Muscle of leg (tissue), 11 donors: ENCODE results near the gene PRR7. TPM values are rescaled to one million over a fixed set of nuclear protein-coding genes. Genes with fewer than 3 reads are reported as not detected.

Source experiments
- DNase-seq: peaks from one replicate; pipeline ENCODE4 v3.0.0; 2013
- H3K27ac ChIP-seq: one replicate; pipeline ENCODE4 v1.5.1; 2013; ENCODE audit warnings: mild to moderate bottlenecking, low read length, control low read depth
- H3K27me3 ChIP-seq: one replicate; pipeline ENCODE4 v1.6.1; 2013; ENCODE audit warnings: low read length; ENCODE audit not compliant: control insufficient read depth, insufficient read depth
- H3K36me3 ChIP-seq: one replicate; pipeline ENCODE4 v1.6.1; 2013; ENCODE audit warnings: low read length; ENCODE audit not compliant: control insufficient read depth, insufficient read depth
- H3K4me1 ChIP-seq: one replicate; pipeline ENCODE4 v1.6.1; 2013; ENCODE audit warnings: low read length; ENCODE audit not compliant: control insufficient read depth, insufficient read depth
- H3K4me3 ChIP-seq: one replicate; pipeline ENCODE4 v1.5.1; 2013; ENCODE audit warnings: low read length, control low read depth
- H3K9me3 ChIP-seq: replicated peaks from 2 replicates; pipeline ENCODE4 v1.6.1; 2013; ENCODE audit warnings: low read depth, low read length; ENCODE audit not compliant: control insufficient read depth
- whole genome bisulfite sequencing: methylation state at CpG from one replicate; pipeline ENCODE4 v1.1.5; 2013; ENCODE audit warnings: missing lambda C conversion rate; ENCODE audit not compliant: insufficient coverage; 5-methylcytosine and 5-hydroxymethylcytosine counted together
- polyA plus RNA-seq, 8 donors: library from polyadenylated mRNA; unstranded; fragments of 120-200 nt; gene quantifications; one replicate each; pipeline versions ENCODE4 v1.2.1 to v1.2.3, GENCODE V29; 2013; ENCODE audit warnings: inconsistent platforms in 1 of 8, low replicate concordance in 1 of 8; ENCODE audit not compliant: insufficient read length in 8 of 8, insufficient read depth in 1 of 8
- total RNA-seq: library from RNA; stranded (reverse); fragments of 120-200 nt; gene quantifications from one replicate; pipeline ENCODE4 v1.2.4, GENCODE V29; 2013

The PRR7 gene
- total and polyA plus RNA-seq, 9 donors: 0.70 to 1.7 (median 1.0) TPM

DNA sequence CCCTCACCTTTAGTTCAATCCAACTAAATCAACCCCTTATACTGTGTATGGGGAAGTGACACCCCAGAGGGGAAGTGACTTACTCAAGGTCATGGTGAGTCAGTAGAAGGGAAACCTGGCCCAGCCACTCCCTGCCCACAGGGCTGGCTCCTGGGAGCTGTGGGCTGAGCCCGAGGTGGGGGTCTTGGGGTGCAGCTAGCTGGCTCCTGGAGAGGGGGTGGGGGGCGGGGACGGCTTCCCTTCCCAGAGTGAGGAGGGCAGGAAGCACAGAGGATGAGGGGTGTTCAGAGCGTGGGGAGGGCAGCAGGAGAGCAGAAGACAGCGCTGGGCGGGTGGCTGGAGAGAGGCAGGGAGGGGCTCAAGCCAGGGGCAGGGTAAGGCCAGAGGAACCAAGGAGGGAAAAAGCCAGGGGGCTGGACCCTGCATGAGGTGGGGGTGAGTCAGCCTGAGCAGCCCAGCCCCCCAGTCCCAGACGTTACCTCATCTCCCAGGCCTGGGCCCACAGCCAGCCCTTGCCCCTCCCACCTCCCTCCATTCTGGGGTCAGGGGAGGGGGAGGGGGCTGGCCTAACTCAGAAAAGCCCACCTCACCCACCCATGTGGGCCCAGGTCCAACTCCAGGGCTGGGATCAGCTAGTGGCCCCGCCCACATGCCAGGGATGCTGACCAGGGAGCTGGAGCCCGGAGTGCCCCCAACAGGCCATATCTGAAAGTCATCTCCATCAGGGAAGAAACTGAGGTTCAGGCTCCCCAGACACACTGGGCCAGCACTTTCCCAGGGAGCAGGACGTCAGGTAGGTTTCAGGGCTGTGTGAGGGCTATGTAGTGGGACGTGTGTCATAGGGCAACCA lies 48.0 kb downstream of the PRR7 start:
- DNase-seq: peak; percentile 87
- Histone ChIP-seq H3K27me3 (peaks cover 4% of the 10 kb centered on the region), H3K4me1 (peaks cover 79% of the 10 kb centered on the region), H3K4me3 (peak overlapping the region; percentile 89), H3K27ac (peak overlapping the region; percentile 94), H3K36me3 (peaks cover 49% of the 10 kb centered on the region), H3K9me3 (no peaks in the 10 kb centered on the region)
- WGBS: 25% methylated on average over 7 of the region's 11 CpGs

DNA sequence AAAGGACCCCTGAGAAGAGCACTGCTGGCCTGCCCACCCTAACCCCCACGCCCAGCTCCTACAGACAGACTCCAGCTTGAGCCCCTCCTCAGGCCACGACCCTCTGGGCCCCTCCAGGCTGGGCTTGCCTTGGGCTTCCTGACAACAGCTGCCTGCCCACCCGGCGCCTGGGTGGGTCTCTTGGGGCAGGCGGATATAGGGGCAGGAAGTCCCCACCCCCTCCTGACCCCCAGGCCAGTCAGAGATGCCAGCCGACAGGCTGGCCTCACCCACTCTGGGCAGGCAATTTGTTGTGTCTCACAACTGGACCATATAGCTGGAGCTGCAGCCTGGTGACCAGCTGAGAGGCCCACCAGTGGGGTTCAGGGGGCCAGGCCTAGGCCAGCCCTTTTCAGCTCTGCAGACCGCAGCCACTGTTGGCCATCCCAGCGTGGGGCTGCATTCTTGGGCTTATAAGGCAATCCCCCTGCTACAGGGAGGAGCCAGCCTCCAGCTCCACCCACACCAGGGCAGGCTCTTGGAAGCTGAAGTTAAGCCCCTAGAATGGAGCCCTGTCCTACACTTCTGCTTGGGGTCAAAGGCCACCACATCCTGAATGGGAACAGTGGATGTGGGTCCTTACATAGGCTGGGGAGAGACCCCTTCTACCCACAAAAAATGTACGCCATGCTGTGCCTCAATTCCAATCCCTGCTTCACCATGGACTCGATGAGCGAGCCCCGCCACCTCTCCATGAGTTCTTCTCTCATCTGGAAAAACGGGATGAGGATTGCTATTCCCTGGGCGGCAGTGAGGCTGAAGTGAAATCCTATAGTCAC lies 48.8 kb downstream of the PRR7 start:
- peak; percentile 92 for DNase-seq
- Histone ChIP-seq H3K4me1 (peaks cover 80% of the 10 kb centered on the region), H3K27me3 (peaks cover 4% of the 10 kb centered on the region), H3K9me3 (no peaks in the 10 kb centered on the region), H3K36me3 (peaks cover 40% of the 10 kb centered on the region), H3K4me3 (peak overlapping the region; percentile 89), H3K27ac (peak overlapping the region; percentile 94)
- WGBS: 43% methylated on average over 10 of the region's 14 CpGs

- H3K4me3 ChIP-seq: peak overlapping the region; percentile 89
- H3K27ac ChIP-seq: peak overlapping the region; percentile 94
- DNase-seq: no peak
- peaks cover 80% of the 10 kb centered on the region for H3K4me1 ChIP-seq
- H3K27me3 ChIP-seq: peaks cover 4% of the 10 kb centered on the region
- 8% methylated on average over 9 of the region's 12 CpGs for WGBS
- H3K9me3 ChIP-seq: no peaks in the 10 kb centered on the region
- H3K36me3 ChIP-seq: peaks cover 32% of the 10 kb centered on the region
These were observed 49.6 kb downstream of the PRR7 start for GRCh38 chr5:177496070-177496726.

GRCh38 chr5:177496727-177497291 lies 50.2 kb downstream of the PRR7 start:
- peaks cover 30% of the 10 kb centered on the region for H3K36me3 ChIP-seq
- DNase-seq: peak; percentile 98
- peak overlapping the region; percentile 89 for H3K4me3 ChIP-seq
- peaks cover 81% of the 10 kb centered on the region for H3K4me1 ChIP-seq
- no peaks in the 10 kb centered on the region for H3K9me3 ChIP-seq
- H3K27me3 ChIP-seq: peaks cover 4% of the 10 kb centered on the region
- peak overlapping the region; percentile 97 for H3K27ac ChIP-seq
- 1% methylated on average over 11 of the region's 29 CpGs for WGBS

DNA sequence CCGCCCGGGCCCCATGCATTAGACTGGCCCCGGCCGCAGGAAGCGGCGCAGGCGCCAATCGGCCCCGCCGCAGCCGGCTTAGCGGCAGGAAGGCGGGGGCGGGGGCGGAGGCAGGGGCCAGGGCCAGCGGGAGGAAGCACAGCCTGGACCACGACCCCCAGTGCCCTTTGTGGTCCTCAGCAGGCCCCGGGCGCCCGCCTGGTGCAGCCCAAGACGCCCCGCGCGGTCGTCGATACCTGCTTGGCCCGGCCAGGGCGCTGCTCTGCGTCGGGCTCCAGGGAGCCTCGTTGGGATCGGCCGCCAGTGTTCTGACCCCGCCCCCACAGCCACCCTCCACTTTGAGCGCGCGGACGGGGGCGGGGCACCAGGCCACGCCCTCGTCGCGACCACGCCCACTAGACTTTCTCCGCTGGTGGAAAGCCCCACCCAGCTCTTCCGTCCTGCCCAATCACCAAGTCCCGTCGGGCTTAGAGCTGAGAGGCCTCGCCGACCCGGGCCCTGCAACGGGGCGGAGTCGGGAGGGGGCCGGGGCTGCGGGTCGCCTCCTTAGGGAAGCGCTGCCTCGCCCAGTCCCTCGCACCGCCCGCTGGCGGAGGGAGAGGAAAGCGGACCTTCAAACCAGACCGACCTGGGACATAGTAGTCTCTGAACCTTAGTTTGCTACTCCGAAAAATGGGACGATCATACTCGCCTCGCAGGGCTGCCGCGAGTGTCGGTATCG lies 50.8 kb downstream of the PRR7 start, which contains the start of gene PDLIM7:
TSS of gene PDLIM7 (minus strand) at position 313 of the 721 bp plus-strand sequence. CDS start 1,092 bp downstream, outside the sequence.
- Histone ChIP-seq H3K27ac (peak within 1 kb of the TSS; percentile 97), H3K27me3 (peaks cover 4% of the 10 kb centered on the region), H3K4me3 (peak within 1 kb of the TSS; percentile 89), H3K36me3 (peaks cover 25% of the 10 kb centered on the region), H3K4me1 (peaks cover 75% of the 10 kb centered on the region), H3K9me3 (no peaks in the 10 kb centered on the region)
- WGBS: under 1% methylated on average over 69 of the region's 73 CpGs
- DNase-seq: peak; percentile 98

- H3K36me3 ChIP-seq: peaks cover 17% of the 10 kb centered on the region
- H3K9me3 ChIP-seq: no peaks in the 10 kb centered on the region
- peak overlapping the region; percentile 71 for H3K27ac ChIP-seq
- peaks cover 4% of the 10 kb centered on the region for H3K27me3 ChIP-seq
- 17% methylated on average over 33 of the region's 48 CpGs for whole genome bisulfite sequencing
- H3K4me3 ChIP-seq: peak overlapping the region; percentile 89
- peaks cover 68% of the 10 kb centered on the region for H3K4me1 ChIP-seq
- DNase-seq: no peak
These were observed 51.6 kb downstream of the PRR7 start for GRCh38 chr5:177498013-177498787.

DNA sequence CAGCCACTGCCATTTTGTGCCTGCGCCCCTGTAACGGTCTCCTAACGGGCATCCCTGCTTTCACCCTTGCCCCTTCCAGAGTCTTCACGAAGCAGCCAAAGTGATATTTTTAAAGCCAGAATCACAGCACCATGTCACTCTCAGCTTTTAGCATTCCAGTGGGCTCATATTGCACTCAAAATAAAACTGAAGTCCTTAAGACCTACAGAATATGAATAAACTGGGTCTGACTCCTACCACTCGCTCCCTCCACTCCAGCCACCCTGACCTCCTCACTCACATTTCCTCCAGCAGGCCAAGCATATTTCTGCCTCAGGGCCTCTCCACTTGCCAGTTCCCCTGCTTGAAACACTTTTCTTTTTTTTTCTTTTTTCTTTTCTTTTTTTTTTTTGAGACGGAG lies 53.2 kb downstream of the PRR7 start:
- H3K4me3 ChIP-seq: no peak overlapping the region
- H3K27me3 ChIP-seq: peaks cover 4% of the 10 kb centered on the region
- DNase-seq: no peak
- no peaks in the 10 kb centered on the region for H3K9me3 ChIP-seq
- 75% methylated on average over 5 of the region's 6 CpGs for WGBS
- H3K36me3 ChIP-seq: peaks cover 19% of the 10 kb centered on the region
- peak overlapping the region; percentile 47 for H3K27ac ChIP-seq
- H3K4me1 ChIP-seq: peaks cover 51% of the 10 kb centered on the region

DNA sequence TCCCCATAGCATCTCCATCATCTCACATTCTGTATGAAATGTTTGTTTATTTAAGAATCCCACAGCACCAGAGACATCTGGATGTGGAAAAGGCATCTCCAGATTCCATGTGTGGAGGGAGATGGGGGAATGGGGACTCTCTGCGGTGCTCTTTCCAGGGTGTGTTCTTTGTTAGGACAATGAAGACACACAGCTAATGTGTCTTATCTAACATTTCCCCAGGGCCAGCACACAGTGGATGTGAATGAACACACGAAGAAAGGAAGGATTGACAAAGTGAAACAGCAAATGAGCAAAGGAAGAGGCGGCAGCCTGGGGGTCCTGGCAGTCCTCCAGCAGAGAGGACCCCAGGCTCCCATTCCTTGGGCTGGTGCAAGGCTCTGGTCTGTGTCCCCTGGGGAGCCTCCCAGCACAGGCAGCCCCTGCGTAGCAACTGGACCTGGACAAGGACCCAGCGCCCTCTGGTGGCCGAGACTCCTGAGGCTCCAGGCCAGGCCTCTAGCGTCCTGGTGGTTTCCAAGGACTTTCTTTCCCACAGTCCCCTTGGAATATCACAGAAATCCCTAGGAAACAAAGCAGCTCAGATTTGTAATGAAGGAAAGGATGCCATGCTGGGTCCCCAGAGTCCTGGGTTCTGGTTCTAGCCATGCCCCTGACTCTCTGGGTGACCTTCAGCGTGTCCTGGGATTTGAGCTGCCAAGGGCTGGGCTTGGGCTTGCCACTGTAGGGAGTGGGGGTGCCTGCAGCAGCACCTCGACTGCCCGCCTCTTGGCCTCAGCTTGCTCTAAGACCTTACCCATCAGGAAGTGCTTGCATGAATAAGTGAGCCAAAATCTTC lies 54.3 kb downstream of the PRR7 start:
- Histone ChIP-seq H3K9me3 (no peaks in the 10 kb centered on the region), H3K4me1 (peaks cover 41% of the 10 kb centered on the region), H3K4me3 (no peak overlapping the region), H3K27ac (peak overlapping the region; percentile 71), H3K27me3 (peaks cover 4% of the 10 kb centered on the region), H3K36me3 (peaks cover 16% of the 10 kb centered on the region)
- WGBS: 22% methylated on average over 7 of the region's 10 CpGs
- DNase-seq: peak; percentile 91
